Adrenal gland (tissue), 5 donors: ENCODE data around the gene ALG12.

Experiments
- CTCF ChIP-seq, 6 experiments: fragments of 450-650 bp in 4 of 6; fragments of 200-600 bp in 2 of 6; sonication (generic) in 1 of 6; IDR thresholded peaks; 1 replicate in 5 of 6; 2 replicates in 1 of 6; pipeline versions ENCODE4 v1.5.1 to v1.8.0; 2016 to 2021; ENCODE audit warnings: antibody characterized with exemption in 6 of 6, mild to moderate bottlenecking in 2 of 6, moderate library complexity in 1 of 6
- POLR2A ChIP-seq, 2 donors: fragments of 450-650 bp; IDR thresholded peaks; one replicate each; pipeline ENCODE4 v1.6.1; 2017; ENCODE audit warnings: antibody characterized with exemption in 2 of 2, mild to moderate bottlenecking in 2 of 2, moderate library complexity in 1 of 2
- donor health status: DM: no; HTN: no; CAD: no.

- TF ChIP-seq POLR2A (IDR thresholded peaks at IDR 0.05): no peak
- TF ChIP-seq CTCF (IDR thresholded peaks at IDR 0.05): no peak
Observed at GRCh38 chr22:49856343-49856742, 61.9 kb downstream of the ALG12 start.
